ENCODE measurements around the gene PGLYRP4.

DNA sequence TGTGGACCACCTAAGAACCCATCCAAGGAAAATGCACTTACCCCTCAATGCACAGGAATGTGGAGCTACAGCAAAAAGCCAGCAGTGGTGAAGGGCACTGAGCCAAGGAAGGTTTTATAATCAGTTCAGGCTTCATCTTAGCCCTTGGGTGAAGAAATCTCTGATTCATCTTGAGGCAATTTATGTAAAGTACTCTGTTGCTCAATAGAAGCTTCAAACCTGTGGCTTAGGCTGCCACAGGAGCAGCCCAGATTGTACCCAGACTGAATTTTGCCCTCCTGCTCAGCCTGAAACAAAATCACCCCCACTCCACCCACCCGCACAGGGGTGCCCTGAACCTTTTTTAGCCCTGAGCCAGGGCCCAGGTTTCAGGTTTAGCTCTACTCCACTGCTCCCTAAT lies 26.9 kb upstream of the PGLYRP4 start, which contains the start of gene S100A12:
- TF ChIP-seq, protein P1, sequence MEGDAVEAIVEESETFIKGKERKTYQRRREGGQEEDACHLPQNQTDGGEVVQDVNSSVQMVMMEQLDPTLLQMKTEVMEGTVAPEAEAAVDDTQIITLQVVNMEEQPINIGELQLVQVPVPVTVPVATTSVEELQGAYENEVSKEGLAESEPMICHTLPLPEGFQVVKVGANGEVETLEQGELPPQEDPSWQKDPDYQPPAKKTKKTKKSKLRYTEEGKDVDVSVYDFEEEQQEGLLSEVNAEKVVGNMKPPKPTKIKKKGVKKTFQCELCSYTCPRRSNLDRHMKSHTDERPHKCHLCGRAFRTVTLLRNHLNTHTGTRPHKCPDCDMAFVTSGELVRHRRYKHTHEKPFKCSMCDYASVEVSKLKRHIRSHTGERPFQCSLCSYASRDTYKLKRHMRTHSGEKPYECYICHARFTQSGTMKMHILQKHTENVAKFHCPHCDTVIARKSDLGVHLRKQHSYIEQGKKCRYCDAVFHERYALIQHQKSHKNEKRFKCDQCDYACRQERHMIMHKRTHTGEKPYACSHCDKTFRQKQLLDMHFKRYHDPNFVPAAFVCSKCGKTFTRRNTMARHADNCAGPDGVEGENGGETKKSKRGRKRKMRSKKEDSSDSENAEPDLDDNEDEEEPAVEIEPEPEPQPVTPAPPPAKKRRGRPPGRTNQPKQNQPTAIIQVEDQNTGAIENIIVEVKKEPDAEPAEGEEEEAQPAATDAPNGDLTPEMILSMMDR (IDR thresholded peaks at IDR 0.05) = no peak
- no peak for TF ChIP-seq TEAD1 (CRISPR knock-in tag; IDR thresholded peaks at IDR 0.05)
